Limb (tissue), 2 donors: ENCODE results near the gene LRRC31.

Source experiments
- DNase-seq, 2 donors: peaks; one replicate each; pipeline ENCODE4 v3.0.0-alpha.2; 2016; ENCODE audit errors: extremely low spot score in 2 of 2

The LRRC31 gene

DNA sequence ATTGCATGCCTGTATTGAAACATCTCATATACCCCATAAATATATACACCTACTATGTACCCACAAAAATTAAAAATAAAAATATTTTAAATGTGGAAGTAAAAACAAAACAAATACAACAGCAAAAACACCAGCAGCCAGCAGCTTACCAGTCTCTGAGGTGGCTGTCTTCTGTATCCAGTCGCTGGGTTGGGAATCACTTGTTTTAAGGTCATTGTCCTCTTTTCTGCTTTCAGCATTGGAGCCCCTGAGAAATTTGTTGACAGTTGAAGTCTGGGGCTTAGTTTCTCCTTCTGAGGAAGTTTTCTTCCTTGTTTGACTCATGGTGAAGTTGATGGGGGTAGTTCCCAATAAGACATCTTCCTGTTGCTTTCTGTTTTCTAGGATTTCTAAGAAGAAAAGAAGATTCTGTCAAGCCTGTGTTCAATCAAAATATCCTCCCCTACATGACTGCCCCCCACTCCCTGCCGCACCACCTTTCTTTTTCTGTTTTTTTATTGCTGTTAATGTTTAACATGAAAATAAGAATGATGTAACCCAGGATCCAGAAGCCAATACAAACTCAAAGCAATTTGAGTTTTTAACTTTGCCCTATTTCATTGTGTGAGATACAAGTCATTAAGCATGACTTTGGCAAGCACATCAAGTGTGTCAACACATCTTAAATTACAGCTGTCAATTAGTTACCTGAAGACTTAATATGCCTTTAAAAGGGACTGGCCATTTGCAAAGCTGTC, at the start of gene LRRC31:
Gene LRRC31 (minus strand): TSS at position 452 of the 737 bp plus-strand sequence. CDS start 128 bp downstream, at position 324.
- no peak for DNase-seq

- no peak for DNase-seq
These were observed 44.6 kb upstream of the LRRC31 start for GRCh38 chr3:169914321-169914720.

DNA sequence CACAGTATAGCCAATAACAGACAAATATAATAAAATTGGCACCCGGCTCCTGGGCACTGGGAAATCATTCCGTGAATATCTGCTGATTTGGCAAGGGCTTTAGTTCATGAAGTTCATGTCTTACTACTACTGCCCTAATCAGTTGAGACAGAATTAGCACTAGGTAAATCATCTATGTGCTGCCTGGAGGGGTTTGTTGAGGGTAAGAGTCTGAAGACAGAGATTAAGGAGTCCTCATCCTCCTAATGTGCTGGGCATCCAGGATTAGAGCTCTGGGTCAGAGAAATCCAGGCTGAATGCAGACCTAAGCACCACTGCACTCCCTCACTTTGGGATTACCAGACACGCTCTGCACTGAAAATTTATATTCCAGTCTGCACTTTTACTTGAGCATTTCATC, 43.6 kb upstream of the LRRC31 start:
- DNase-seq = no peak

GRCh38 chr3:169911272-169911671, 41.5 kb upstream of the LRRC31 start, which contains the start of gene SAMD7:
Gene SAMD7, plus strand, starts transcription at chr3:169911572. Its CDS starts 7,927 bp downstream, at chr3:169919499.
- DNase-seq = no peak

GRCh38 chr3:169907944-169908343, 38.2 kb upstream of the LRRC31 start:
- no peak for DNase-seq

DNA sequence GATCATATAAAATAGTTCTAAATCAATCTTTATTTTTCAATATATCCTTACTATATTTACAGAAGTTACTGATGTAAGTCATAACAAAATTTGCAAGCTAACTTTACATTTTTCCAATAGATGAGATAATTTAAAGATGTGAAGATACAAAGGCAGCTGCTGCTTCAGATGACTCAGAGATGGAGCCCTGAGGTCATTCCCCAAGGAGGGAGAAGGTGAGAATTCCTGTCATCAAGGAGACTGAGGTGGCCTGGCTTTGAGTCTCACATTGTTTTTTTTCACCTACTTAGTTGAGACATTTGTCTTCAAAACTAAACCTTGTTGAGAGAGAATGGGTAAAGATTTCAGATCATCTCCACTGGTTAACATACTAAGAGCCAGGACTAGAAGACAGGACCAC, 37.7 kb upstream of the LRRC31 start:
- DNase-seq = no peak

DNA sequence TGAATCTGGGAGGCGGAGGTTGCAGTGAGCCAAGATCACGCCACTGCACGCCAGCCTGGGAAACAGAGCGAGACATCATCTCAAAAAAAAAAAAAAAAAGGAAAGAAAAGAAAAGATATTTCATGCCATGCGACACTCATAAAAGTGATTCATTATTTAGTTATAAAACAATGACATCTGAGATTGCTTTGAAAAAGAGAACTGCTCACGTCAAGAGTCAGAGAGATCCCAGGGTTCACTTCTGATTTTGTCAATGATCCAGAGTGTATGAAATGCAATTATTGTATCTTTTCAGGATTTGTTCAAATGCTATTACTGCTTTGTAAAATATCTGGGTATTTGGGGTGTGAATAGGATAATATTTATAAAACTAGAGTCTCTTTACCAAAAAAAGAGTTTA, 35.7 kb upstream of the LRRC31 start:
- DNase-seq = no peak

DNA sequence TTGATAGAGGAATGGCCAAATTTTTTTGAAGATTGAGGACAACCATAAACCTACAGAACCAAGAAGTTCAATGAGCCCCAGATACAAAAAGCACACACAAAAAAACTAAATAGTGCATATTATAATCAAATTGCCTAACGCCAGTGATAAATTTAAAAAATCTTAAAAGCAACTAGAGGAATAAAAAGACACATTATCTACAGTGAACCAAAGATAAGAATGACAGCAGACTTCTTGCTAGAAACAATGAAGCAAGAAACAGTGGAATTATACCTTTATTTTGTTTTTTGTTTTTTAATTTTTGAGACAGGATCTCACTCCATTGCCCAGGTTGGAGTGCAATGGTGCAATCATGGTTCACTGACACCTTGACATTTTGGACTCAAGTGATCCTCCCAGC, 31.7 kb upstream of the LRRC31 start:
- DNase-seq = no peak

- DNase-seq = no peak
These were observed 27.5 kb upstream of the LRRC31 start for GRCh38 chr3:169897284-169897683.

DNA sequence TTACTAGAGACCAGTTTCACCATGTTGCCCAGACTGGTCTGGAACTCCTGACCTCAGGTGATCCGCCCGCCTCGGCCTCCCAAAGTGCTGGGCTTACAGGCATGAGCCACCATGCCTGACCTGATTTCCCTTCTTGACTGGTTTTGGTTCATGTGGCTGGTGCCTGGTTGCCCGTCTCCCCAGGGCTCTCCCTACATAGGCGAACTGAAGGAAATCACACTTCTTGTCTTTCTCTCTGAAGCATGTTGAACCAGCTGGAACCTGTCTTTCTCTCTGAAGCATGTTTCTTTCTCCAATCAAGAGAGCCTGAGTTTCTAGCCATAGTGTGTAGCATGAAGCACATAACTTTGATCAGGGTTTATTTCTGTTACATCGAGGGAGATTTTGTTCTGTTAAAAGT, 25.3 kb upstream of the LRRC31 start:
- no peak for DNase-seq

- DNase-seq = no peak
These were observed 24.4 kb upstream of the LRRC31 start for GRCh38 chr3:169894110-169894509.

- no peak for DNase-seq
These were observed 22.2 kb upstream of the LRRC31 start for GRCh38 chr3:169891886-169892285.

GRCh38 chr3:169886671-169887070, 16.9 kb upstream of the LRRC31 start:
- DNase-seq = no peak

DNA sequence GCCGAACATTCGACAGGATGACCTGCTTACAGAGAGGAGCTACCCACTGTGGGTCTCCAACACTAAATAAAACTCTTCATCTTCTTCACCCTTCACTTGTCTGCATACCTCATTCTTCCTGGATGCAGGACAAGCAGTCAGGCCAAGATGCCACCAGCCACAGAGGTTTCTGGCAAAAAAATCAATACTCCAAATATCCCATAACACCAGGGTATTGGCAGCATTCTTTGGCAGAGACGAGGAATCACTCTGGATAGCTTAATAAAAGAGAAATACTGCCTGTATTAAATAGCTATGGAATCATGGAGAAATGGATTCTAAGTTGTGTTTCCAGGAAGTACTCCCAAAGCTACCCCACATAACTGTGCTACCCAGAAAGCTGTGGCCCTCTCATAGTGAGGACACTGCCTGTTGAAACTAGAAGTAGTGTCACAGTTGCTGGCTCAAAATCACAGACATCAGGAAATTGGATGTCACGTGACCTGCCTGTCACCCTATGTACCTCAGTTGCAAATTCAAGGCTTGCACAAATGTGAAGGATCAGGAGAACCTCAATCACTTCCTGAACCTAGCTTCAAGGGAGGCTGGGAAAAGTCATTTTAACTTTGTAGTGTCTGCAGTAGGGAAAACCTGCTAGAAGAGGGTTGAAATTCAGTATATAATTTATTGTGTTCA, 11.0 kb upstream of the LRRC31 start:
- DNase-seq = no peak

DNA sequence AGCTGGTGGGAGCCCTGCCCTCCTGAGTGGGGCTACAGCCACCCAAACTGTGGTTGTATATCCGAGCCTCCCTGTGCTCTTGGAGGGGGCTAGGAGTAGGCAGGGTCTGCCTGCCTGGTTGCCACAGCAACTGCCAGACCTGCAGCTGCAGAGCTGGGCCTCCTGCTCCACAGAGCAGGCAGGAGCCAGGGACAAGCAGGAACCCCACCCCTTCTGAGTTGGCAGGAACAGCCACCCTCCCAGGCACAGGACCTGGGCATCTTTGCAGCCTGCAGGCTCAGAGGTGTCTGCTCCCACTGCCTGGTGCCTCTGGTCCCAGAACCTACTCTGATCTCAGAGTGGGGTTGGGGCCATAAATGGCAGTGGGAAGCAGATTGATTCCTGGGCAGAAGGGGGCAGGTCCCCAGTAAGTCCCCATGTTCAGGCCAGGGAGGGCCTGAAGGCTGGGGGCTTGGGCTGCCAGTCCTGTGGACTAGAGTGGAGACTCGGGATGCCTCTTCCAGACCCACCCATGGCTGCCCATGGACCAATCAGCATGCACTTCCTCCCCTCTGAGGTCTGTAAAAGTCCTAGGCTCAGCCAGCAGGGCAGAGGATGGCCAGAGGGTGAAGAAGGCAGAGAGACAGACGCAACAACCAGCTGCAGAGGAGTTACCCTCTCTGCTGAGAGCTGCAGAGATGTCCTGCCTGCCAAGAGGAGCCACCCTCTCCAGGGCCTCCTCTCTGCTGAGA, 10.3 kb upstream of the LRRC31 start:
- no peak for DNase-seq

DNA sequence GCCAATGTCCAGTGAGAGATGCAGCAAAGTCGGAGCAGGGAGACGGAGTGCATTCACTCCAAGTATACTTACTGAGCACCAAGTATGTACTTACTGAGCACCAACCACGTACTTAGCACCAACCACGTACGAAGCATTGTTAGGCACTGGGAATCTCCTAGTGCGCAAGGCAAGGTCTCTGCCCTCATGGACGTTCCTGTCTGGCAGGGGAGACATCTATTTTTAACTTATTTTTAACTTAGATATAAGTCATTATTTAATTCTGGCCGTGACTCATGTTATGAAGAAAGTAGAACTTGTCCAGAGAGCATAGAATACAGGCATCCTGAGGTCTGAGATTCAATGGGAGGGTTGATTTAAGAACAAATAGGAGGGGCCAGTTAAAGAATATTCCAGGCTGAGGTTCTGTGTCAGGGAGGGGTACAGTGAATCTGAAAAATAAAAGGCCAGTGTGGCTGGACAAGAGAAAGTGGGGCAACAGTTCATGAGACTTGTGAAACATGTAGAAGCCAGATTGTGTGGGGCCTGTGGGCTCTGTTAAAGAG, 9.3 kb upstream of the LRRC31 start:
- DNase-seq = no peak

- no peak for DNase-seq
These were observed 1.6 kb upstream of the LRRC31 start for GRCh38 chr3:169871129-169871886.

DNA sequence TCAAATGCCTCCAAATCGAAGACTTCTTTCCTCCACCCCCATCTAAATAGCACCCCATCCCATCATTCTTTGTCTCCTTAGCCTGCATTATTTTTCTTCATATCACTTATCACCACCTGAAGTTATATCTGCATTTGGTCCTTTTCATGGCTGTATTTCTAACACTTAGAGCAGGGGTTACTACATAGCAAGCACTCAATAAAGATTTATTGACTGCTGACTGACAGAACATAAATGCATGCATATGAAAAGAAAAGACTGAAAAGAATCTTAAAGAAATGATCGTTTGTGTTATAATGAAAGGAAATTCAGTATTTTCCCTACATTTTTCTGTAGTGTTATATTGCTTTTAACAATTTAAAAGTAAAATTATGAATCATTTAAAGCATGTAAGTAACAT, 1.4 kb downstream of the LRRC31 start:
- no peak for DNase-seq

- no peak for DNase-seq
These were observed 2.0 kb downstream of the LRRC31 start for GRCh38 chr3:169867584-169868210.

DNA sequence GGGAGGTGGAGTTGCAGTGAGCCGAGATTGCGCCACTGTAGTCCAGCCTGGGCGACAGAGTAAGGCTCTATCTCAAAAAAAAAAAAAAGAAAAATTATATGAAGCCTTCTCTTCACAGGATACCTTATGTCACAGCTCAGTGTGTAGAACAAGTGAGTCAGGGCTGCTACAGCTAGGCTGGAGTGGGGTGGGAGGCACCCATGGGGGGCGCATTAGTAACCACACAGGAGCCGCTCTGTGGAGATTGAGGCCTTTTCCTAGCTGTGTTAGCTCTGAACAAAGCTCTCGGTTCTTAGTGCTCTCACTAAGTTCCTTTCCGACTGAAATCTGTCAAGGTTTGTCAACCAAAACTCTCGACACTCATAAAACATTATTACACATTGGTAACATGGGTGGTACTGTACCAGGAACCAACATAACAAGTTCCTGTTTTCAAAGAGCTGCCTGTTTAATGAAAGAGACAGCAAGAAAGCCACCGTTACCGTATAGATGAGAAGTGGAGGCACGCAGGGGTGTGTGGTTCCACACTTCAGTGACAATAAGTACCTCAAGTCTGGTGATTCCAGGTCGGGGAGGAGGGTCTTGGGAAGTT, 4.5 kb downstream of the LRRC31 start:
- DNase-seq = no peak
